GM12873 (cell line): ENCODE results near the gene GPR132.

Experiments
- TF ChIP-seq, protein P1 (sequence below): IDR thresholded peaks from 2 replicates; pipeline ENCODE4 v1.5.1; 2012; ENCODE audit warnings: low read depth, mild to moderate bottlenecking, moderate library complexity, low read length, control low read depth; ENCODE audit not compliant: insufficient read depth; ENCODE audit errors: missing control alignments

GPR132 gene

DNA sequence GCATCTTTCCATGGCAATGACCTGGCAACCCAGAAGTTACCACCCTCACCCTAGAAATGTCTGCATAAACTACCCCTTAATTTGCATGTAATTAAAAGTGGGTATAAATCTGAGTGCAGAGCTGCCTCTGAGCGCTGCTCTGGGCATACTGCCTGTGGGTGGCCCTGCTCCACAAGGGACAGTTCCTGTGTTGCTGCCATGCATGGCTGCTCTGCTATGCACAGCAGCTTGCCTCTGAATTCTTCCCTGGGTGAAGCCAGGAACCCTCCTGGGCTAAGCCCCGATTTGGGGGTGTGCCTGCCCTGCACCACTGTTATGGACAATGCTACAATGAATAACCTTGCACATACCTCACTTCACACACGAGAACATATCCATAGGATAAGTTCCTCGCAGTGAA, 35.7 kb upstream of the GPR132 start:
- TF ChIP-seq, protein P1, sequence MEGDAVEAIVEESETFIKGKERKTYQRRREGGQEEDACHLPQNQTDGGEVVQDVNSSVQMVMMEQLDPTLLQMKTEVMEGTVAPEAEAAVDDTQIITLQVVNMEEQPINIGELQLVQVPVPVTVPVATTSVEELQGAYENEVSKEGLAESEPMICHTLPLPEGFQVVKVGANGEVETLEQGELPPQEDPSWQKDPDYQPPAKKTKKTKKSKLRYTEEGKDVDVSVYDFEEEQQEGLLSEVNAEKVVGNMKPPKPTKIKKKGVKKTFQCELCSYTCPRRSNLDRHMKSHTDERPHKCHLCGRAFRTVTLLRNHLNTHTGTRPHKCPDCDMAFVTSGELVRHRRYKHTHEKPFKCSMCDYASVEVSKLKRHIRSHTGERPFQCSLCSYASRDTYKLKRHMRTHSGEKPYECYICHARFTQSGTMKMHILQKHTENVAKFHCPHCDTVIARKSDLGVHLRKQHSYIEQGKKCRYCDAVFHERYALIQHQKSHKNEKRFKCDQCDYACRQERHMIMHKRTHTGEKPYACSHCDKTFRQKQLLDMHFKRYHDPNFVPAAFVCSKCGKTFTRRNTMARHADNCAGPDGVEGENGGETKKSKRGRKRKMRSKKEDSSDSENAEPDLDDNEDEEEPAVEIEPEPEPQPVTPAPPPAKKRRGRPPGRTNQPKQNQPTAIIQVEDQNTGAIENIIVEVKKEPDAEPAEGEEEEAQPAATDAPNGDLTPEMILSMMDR: no peak

DNA sequence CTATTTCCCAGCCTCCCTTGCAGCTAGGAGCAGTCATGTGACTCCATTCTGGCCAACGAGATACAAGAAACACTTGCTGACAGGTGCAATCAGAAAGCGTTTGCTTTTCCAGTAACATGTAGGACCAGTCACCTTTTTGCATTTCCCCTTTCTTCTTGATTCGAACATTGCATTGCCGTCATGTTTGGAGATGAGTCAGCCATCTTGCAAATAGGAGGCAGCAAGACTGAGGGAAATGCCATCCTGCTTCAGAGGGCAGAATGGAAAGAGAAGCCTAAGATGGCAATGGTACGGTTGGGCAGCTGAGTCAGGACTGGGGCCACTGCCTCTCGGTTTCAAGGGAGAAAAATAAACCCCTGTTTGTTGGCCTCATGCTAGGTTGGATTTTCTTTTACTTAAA, 34.5 kb upstream of the GPR132 start:
- TF ChIP-seq, protein P1: no peak

DNA sequence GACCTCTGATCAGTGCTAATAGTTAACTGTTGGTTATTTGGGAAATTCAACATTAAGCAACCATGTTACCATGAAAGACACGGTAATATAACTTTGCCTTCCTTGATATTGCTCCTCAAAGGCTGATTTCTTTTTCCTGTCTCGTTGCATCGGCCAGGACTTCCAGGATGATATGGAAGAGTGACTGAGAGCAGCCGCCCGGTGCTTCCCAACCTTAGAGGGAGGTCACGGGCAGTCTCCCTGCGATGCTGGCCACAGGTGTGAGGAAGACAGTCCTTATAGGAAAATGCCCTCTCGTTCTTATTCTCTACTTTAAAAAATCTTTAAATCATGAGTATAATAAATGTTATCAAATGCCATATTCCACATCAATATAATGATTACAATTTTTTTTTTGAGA, 33.1 kb upstream of the GPR132 start:
- TF ChIP-seq, protein P1: no peak

DNA sequence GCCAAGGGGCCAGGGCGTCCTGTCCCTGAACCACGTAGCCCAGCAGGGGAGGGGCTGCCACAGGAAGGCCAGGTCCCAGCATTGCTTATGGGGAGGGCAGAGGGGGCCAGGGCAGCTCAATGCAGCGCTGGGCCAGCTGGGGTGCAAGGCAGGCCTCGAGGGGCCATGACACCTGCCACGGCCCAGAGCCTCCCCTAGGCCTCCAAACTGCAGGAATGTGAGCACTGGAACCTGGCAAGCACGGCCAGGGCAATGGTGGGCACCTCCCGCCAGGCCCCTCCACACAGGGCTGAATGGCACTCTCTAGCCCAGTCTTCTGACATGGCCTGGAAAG, 32.5 kb upstream of the GPR132 start:
- TF ChIP-seq, protein P1: no peak

DNA sequence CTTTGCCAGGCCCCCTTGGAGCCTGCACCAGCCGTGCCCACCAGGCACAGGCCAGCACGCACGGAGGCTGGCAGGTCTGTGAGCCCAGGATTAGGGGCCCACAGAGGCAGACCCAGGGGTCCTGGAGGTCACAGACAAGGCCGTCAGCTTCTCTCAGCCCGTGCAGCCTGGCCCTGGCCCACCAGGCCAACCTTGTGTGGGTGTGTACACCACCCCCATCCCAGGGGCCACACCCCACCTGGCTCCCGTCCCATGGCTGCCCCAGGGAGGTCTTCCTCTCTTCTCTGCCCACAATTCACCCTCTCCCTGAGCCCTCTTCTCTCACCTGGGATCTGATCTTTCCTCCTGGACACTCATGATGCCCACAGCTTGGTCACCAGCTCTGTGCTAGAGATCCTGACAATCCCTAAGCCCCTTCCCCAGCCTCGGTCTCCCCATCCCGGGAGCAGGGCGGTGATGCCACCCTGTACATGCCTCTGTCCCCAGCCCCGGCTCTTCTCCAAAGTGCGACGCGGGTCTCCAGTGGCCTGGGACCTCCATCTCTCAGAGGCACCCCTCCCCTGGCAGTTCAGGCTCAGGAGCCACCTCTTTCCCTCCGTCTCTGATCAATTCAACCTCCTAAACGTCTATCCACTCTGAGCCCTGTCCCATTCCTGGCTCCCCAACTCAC, 31.1 kb upstream of the GPR132 start:
- TF ChIP-seq, protein P1: no peak

DNA sequence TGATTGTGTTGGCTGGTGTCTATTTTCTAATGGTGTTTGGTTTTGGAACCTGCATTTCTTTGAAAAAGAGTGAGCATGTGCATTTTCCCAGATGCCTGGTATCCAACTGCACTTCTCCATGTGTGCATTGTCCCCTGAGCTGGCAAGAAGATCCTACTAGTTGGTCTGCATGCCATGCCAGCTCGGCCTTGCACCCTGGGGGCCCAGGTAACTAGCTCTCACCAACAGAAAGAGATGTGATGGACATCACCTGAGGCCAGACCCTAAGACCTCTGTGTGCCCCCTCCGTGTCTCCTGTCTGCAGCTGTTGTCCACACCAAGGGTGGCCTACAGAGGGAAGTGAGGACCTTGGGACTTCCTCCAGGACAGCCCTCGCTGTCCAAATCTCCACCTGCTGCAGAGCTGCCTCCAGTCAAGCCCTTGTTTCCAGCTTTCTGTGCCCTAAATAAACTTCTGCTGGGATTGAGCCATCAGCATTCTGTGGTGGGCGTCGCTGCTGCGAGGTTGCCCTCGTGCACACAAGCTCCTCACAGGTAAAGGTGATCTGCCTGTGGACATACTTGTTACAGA, 30.1 kb upstream of the GPR132 start:
- TF ChIP-seq, protein P1: no peak

DNA sequence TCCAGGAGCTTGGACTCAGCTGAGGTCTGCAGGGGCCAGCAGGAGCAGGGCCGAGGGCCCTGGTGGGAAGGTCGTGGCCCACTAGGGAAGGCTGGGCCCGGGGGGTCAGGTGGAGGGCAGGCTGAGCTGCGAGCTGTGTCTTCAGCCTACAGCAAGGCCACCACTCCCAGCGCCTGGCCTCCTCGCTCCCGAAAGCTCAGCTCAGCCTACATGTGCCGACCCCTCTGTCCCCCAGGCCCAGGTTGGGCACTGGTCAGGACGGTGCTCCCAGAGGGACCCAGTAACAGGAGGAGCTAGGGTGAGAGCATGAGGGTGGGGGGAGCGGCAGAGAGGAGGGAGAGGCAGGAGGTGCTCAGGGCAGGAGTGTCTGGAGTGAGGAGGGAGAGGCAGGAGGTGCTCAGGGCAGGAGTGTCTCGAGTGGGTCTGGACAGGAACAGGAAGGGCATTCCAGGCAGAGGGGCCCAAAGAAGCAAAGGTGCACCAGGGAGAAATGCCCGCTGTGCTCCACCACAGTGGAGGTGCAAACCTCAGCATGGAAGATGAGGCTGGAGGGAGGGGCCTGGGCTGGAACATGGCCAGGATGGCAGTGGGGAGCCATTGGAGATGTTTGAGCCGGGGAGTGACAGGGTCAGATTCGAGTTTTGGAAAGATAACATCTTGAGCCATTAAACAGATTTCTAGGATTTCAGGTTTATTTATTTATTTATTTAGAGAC, 29.1 kb upstream of the GPR132 start:
- TF ChIP-seq, protein P1: no peak
